Effector memory CD4-positive, alpha-beta T cell (primary cell): ENCODE data around the gene DIPK1C.

Experiments used
- DNase-seq, 3 donors: peaks; one replicate each; pipeline ENCODE4 v3.0.0-alpha.2; 2020
- H3K27ac ChIP-seq: 2 replicates; pipeline ENCODE4 v1.7.0; 2013; ENCODE audit warnings: mild to moderate bottlenecking, low read length, moderate library complexity; ENCODE audit not compliant: insufficient read depth, poor library complexity, severe bottlenecking
- H3K27me3 ChIP-seq: replicated peaks from 2 replicates; pipeline ENCODE4 v1.7.0; 2013; ENCODE audit warnings: mild to moderate bottlenecking, low read length; ENCODE audit not compliant: insufficient read depth, control insufficient read depth, poor library complexity, severe bottlenecking
- H3K36me3 ChIP-seq: 2 replicates; pipeline ENCODE4 v1.7.0; 2013; ENCODE audit warnings: mild to moderate bottlenecking, low read length, moderate library complexity; ENCODE audit not compliant: control insufficient read depth, insufficient read depth
- H3K4me1 ChIP-seq: 2 replicates; pipeline ENCODE4 v1.7.0; 2013; ENCODE audit warnings: low read length, mild to moderate bottlenecking; ENCODE audit not compliant: control insufficient read depth, insufficient read depth, poor library complexity, severe bottlenecking
- H3K4me3 ChIP-seq: 2 replicates; pipeline ENCODE4 v1.7.0; 2013; ENCODE audit warnings: low read length, low read depth, mild to moderate bottlenecking; ENCODE audit not compliant: insufficient read depth, poor library complexity, severe bottlenecking
- H3K9me3 ChIP-seq: 2 replicates; pipeline ENCODE4 v1.7.0; 2013; ENCODE audit warnings: mild to moderate bottlenecking, low read length, moderate library complexity; ENCODE audit not compliant: control insufficient read depth

Gene DIPK1C

DNA sequence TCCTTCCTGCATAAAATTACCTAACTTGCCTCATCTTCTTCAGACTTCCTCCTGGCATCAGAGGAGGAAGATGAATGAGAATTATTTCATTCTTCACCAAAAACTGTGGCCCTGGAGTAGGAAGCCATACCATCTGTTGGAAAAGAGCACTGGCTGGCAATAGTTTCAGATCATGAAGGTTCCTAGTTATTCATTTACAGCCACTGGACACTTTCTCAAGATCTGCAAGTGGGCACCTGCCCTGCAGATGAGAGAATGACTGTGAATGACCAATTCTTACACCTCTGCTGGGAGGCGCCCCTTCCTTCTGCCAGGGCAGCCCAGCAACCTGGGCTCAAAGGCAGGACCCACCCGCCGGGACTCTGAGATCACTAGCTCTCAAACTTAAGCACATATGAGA lies 13.0 kb downstream of the DIPK1C start:
- Histone ChIP-seq H3K4me1 (no peaks in the 10 kb centered on the region), H3K4me3 (no peak overlapping the region), H3K36me3 (no peaks in the 10 kb centered on the region), H3K27ac (no peak overlapping the region), H3K9me3 (no peaks in the 10 kb centered on the region), H3K27me3 (no peaks in the 10 kb centered on the region)
- DNase-seq, result no peak

DNA sequence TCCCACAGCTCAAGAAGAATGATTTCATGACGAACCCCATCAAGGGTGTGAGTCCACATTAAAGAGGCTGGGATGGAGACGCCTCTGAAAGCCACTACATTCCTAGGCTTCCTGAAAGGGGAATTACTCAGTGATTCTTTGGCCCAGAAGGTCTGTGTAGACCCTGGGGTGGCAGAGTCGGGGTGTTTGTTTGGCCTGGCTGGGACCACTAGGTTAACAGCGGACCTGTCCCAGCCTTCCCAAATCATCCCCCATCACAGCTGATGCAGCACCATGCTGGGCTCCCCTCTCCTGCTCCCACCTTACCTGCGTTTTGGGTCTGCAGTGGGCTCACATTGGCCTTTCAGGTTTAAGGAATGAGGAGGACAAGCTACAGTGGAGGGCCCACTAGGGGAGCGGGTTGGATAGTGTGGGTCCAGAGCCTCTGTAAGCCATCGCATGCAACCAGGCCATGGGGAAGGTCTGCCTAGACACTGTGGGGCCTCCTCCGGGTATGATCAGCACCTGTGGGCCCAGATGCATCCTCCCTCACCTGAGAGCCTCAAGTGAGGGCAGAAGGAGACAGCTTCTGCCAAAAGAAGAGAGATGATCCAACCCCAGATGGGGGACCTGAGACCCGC lies 16.2 kb downstream of the DIPK1C start:
- H3K27ac ChIP-seq, result no peak overlapping the region
- DNase-seq, result no peak
- H3K27me3 ChIP-seq, result no peaks in the 10 kb centered on the region
- H3K36me3 ChIP-seq, result no peaks in the 10 kb centered on the region
- no peaks in the 10 kb centered on the region for H3K9me3 ChIP-seq
- no peak overlapping the region for H3K4me3 ChIP-seq
- no peaks in the 10 kb centered on the region for H3K4me1 ChIP-seq

DNA sequence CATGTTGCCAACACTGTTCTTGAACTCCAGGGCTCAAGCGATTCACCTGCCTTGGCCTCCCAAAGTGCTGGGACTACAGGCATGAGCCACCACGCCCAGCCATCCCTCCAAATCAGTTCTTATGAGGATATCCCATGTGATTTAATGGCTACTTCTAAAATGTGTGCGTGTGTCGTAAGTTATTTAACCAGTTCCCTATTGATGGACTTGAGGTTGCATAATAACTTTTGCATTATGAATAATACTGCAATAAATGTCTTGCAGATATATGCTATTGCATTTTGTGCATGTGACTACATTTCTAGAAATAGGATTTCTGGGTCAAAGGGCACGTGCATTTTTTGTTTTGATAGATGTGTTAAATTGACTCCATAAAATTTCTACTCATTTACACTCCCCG lies 19.0 kb downstream of the DIPK1C start:
- Histone ChIP-seq H3K27ac (no peak overlapping the region), H3K4me3 (no peak overlapping the region), H3K27me3 (no peaks in the 10 kb centered on the region), H3K9me3 (no peaks in the 10 kb centered on the region), H3K4me1 (no peaks in the 10 kb centered on the region), H3K36me3 (no peaks in the 10 kb centered on the region)
- no peak for DNase-seq

DNA sequence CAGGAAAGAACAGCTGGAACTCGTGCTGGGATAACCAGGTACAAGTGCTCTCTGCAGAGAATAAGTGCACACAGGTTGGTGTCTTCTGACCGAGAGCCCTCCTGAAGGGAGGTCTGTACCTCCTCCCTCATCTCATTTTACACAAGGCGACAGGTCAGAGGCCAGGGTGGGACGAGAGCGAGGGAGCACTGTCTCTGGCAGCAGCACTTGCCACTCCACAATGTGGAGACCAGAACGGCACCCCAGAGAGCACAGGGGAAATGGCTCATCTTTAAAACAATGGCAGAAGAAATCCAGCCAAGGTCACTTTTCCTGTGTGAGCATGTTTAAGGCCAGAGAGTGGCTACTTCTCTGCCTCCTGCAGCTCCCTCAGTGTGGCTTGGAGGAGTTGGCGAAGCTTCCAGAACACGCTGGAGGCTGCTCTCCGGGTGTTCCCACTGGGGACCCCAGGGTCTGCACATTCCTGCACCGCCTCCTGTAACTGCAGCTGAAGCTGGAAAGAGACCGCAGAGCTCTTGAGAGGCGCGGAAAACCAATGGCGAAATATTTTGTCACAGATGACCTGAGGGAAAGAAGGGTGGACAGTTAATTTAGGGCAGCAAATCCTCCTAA lies 20.8 kb downstream of the DIPK1C start:
- Histone ChIP-seq H3K27ac (no peak overlapping the region), H3K4me1 (no peaks in the 10 kb centered on the region), H3K36me3 (no peaks in the 10 kb centered on the region), H3K4me3 (no peak overlapping the region), H3K27me3 (no peaks in the 10 kb centered on the region), H3K9me3 (no peaks in the 10 kb centered on the region)
- DNase-seq, result no peak

DNA sequence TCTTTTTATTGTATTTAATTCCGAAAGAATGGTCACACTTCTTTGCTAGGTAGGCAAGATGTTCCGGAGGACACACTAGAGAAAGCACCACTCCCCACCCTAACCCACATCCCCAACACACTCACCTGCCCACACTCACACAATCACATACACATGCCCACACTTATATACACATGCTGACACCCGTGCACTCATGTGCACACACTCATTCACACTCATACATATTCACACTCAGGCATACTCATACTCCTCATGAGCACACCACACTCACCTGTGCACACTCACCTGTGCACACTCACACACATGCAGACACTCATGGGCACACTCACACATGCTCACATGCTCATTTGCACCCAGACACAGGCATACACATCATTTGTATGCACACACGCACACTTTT lies 21.4 kb downstream of the DIPK1C start:
- no peaks in the 10 kb centered on the region for H3K36me3 ChIP-seq
- no peaks in the 10 kb centered on the region for H3K4me1 ChIP-seq
- no peaks in the 10 kb centered on the region for H3K9me3 ChIP-seq
- H3K27me3 ChIP-seq, result no peaks in the 10 kb centered on the region
- no peak overlapping the region for H3K27ac ChIP-seq
- H3K4me3 ChIP-seq, result no peak overlapping the region
- DNase-seq, result no peak

DNA sequence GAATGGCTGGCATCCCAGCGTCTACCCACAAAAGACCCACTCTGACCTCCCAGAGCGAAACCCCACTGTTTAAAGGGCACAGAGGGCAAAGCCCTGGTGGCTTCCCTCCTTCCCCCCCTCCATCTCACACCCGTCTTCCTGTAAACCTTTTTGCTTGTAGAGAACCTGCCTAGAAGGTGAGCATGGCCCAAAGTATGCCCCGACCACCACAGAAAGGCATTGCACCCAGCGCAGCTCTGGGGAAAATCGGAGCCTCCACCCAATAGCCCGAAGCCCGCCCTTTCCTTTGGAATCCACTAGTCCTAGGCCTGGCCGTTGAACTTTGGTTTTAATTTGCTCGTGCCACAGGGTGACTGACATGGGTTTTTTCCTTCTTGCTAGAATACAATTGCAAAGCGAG lies 22.6 kb downstream of the DIPK1C start:
- Histone ChIP-seq H3K36me3 (no peaks in the 10 kb centered on the region), H3K27me3 (no peaks in the 10 kb centered on the region), H3K9me3 (no peaks in the 10 kb centered on the region), H3K4me3 (no peak overlapping the region), H3K27ac (no peak overlapping the region), H3K4me1 (no peaks in the 10 kb centered on the region)
- DNase-seq, result no peak

DNA sequence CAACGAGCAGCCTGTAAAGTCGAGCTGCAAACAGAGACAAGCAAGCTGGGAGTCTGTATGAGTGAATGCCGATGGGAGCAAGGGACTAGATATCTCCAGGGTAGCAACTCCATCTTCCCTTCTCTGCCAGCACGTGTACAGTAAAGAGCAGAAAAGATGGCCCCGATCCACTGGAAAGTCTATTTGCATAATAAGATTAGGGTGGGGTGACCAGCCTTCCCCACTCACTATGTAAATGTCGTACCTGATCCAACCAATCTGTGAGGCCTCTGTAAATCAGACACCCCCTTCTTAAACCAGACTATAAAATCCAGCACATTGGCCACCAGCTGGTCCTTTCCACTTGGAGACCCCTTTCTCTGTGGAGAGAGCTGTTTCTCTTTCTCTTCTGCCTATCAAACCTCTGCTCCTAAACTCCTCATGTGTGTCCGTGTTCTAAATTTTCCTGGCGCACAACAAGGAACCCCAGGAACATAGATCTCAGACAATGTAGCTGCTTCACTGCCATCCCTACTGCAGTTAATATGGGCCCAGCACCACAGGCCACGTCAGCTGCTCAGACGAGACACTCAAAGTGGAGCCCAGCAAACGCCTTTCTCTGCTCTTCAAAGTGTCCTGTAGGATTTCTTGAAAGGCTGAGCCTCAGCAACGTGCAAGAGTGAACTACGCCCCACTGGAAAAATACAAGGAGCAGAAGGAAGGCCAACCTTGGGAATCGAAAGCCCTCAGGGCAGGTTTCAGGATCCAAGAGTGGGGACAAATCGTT lies 26.1 kb downstream of the DIPK1C start:
- no peaks in the 10 kb centered on the region for H3K4me1 ChIP-seq
- H3K4me3 ChIP-seq, result no peak overlapping the region
- no peak overlapping the region for H3K27ac ChIP-seq
- no peaks in the 10 kb centered on the region for H3K9me3 ChIP-seq
- no peaks in the 10 kb centered on the region for H3K27me3 ChIP-seq
- DNase-seq, result no peak
- H3K36me3 ChIP-seq, result no peaks in the 10 kb centered on the region

DNA sequence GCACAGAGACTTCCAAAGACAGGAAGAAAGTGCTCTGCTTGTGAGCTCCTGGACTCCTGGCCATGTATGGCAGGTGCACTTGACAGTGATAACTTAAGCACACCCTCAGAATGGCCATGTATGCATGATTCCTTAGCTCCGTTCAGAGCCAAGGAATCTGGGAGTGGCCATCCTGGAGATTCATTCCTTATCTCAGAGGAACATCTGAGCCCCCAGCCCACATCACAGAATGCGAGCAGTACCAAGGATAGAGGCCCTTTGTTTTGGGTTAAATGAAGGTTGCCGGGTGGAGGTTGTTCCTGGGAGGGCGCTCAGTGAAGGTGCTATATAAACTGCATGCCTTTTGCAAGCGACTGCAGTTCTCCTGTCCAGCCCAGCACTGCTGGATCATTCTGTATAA lies 26.9 kb downstream of the DIPK1C start:
- Histone ChIP-seq H3K4me3 (no peak overlapping the region), H3K4me1 (no peaks in the 10 kb centered on the region), H3K27ac (no peak overlapping the region), H3K9me3 (no peaks in the 10 kb centered on the region), H3K36me3 (no peaks in the 10 kb centered on the region), H3K27me3 (no peaks in the 10 kb centered on the region)
- no peak for DNase-seq

DNA sequence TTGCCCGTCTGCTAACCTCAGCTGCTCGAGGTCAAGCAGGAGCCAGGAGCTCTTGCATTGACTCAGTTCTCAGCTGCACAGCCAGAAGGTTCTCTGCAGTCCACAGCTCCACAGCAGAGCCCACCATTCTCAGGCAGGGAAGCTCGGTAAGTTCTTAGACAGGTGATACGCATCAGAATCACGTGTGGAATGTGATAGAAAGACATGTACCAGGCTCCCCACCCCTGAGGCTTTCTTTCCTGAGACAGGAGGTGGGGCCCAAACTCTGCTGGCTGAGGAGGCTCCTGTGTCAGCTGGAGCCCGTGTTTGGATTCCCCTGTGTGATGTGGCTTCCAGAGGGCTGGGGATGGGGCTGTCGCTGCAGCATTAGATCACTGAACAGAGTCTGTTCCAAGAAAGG lies 28.0 kb downstream of the DIPK1C start:
- DNase-seq, result no peak
- Histone ChIP-seq H3K36me3 (no peaks in the 10 kb centered on the region), H3K27me3 (no peaks in the 10 kb centered on the region), H3K4me3 (no peak overlapping the region), H3K4me1 (no peaks in the 10 kb centered on the region), H3K27ac (no peak overlapping the region), H3K9me3 (no peaks in the 10 kb centered on the region)

DNA sequence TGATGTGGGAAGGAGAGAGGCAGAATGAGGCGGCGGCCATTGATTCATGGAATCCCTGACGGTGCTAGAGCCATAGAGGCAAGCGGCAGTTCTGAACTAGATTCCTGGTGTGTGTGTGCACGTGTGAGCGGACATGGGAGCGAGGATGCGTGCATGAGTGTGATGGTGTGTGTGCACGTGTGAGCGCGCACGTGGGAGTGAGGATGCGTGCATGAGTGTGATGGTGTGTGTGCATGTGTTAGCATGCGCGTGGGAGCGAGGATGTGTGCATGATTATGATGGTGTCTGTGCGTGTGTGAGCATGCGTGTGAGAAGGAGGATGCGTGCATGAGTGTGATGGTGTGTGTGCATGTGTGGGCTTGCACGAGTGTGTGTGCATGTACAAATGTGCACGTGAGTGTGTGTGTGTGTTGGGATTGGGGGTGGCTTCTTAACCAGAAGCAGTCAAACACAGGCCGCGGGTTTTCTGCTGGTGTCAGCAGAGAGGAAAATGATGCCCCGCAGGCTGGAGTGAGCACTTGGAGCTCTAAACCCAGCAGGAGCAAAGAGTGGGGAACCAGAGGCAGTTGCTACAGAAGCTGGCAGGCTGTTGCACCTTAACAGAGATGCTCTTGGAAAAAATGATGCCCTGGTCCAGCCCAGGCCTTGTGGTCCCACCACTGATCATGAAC lies 29.5 kb downstream of the DIPK1C start:
- H3K4me3 ChIP-seq, result no peak overlapping the region
- no peaks in the 10 kb centered on the region for H3K4me1 ChIP-seq
- H3K36me3 ChIP-seq, result no peaks in the 10 kb centered on the region
- no peak overlapping the region for H3K27ac ChIP-seq
- DNase-seq, result no peak
- H3K9me3 ChIP-seq, result no peaks in the 10 kb centered on the region
- H3K27me3 ChIP-seq, result no peaks in the 10 kb centered on the region
